Umbilical cord (tissue), 1 donor: ENCODE measurements around the gene ANKHD1. TPM values are rescaled to one million over a fixed set of nuclear protein-coding genes. Genes with fewer than 3 reads are reported as not detected.

Experiments
- total RNA-seq: library from RNA; depleted of rRNA; stranded (reverse); fragments of >200 nt; gene quantifications from one replicate; pipeline ENCODE4 v1.2.3, GENCODE V29; 2014; ENCODE audit warnings: low replicate concordance; ENCODE audit not compliant: insufficient read depth

The ANKHD1 gene
- total RNA-seq, 1 donor from 2014 or later: 104 TPM

Other genes with a start within 250 kb of the ANKHD1 start
- 6.3 TPM for gene CYSTM1, start 226.6 kb upstream of the ANKHD1 start, total RNA-seq
- gene PFDN1, start 98.7 kb upstream of the ANKHD1 start, total RNA-seq: 62.8 TPM
- 30.8 TPM for gene HBEGF, start 55.2 kb upstream of the ANKHD1 start, total RNA-seq
- gene SLC4A9, start 41.6 kb upstream of the ANKHD1 start, total RNA-seq: not detected
- gene EIF4EBP3, start 145.8 kb downstream of the ANKHD1 start, total RNA-seq: not detected
- 12.0 TPM for gene SRA1, start 155.6 kb downstream of the ANKHD1 start, total RNA-seq
- 21.9 TPM for gene APBB3, start 162.8 kb downstream of the ANKHD1 start, total RNA-seq
- 12.3 TPM for gene SLC35A4, start 163.0 kb downstream of the ANKHD1 start, total RNA-seq
- gene CD14, start 231.3 kb downstream of the ANKHD1 start, total RNA-seq: 66.7 TPM
- 7.5 TPM for gene TMCO6, start 237.6 kb downstream of the ANKHD1 start, total RNA-seq
- 32.7 TPM for gene NDUFA2, start 245.8 kb downstream of the ANKHD1 start, total RNA-seq
- 124 TPM for gene IK, start 246.0 kb downstream of the ANKHD1 start, total RNA-seq